Psoas muscle (tissue), 8 donors: ENCODE measurements around the gene KIAA0319L. TPM values are rescaled to one million over a fixed set of nuclear protein-coding genes. Genes with fewer than 3 reads are reported as not detected.

Source experiments
- ATAC-seq, 4 donors: fragments of 200-7000 bp; cut with Tn5 transposase; one replicate each; pipeline ENCODE4 v1.9.1; 2020; ENCODE audit warnings: moderate library complexity in 3 of 4, mild to moderate bottlenecking in 2 of 4
- DNase-seq, 2 donors: peaks; one replicate each; pipeline ENCODE4 v3.0.0-alpha.2; 2020
- H3K27ac ChIP-seq: fragments of 200-600 bp; one replicate; pipeline ENCODE4 v1.8.0; 2022
- H3K27me3 ChIP-seq, 3 donors: fragments of 200-600 bp in 1 of 3; one replicate each; pipeline versions ENCODE4 v1.6.1 to v1.8.0; 2013 to 2022; ENCODE audit warnings: low read length in 2 of 3, mild to moderate bottlenecking in 2 of 3, moderate library complexity in 1 of 3; ENCODE audit not compliant: insufficient read depth in 3 of 3
- H3K36me3 ChIP-seq, 2 donors: fragments of 200-600 bp in 1 of 2; one replicate each; pipeline versions ENCODE4 v1.6.1 to v1.8.0; 2013 to 2022; ENCODE audit warnings: low read depth in 1 of 2, mild to moderate bottlenecking in 1 of 2, moderate library complexity in 1 of 2; ENCODE audit not compliant: insufficient read depth in 1 of 2
- H3K4me1 ChIP-seq: fragments of 200-600 bp; one replicate; pipeline ENCODE4 v1.8.0; 2022
- H3K4me3 ChIP-seq: fragments of 200-600 bp; one replicate; pipeline ENCODE4 v1.8.0; 2022; ENCODE audit warnings: mild to moderate bottlenecking
- H3K9me3 ChIP-seq: fragments of 200-600 bp; one replicate; pipeline ENCODE4 v1.8.0; 2022
- WGBS, 3 donors: extraction: QIAGEN DNeasy Blood & Tissue Kit; methylation state at CpG; one replicate each; pipeline versions ENCODE4 v1.1.6 to v1.1.7; 2013; 5-methylcytosine and 5-hydroxymethylcytosine counted together
- intact Hi-C, 2 donors: fragments of 100-400 bp; cut with DNase I; formaldehyde crosslinking; loops; one replicate each; pipeline versions ENCODE4 v1.11.0 to v1.14.2; 2022
- polyA plus RNA-seq, 3 donors: library from polyadenylated mRNA; stranded (reverse); fragments of 200-250 nt; gene quantifications; one replicate each; pipeline ENCODE4 v1.2.3, GENCODE V29; 2013
- total RNA-seq, 4 donors: library from RNA; stranded (reverse); fragmentation: NEBNext Ultra II Directional in 2 of 4; extraction: Animal tissue kit (Norgen Biotek cat#: 25700) in 2 of 4; gene quantifications; one replicate each; pipeline versions ENCODE4 v1.2.1 to v1.2.4, GENCODE V29; 2021 to 2023
- TF ChIP-seq, protein P1 (sequence below): fragments of 200-600 bp; IDR thresholded peaks from one replicate; pipeline ENCODE4 v1.8.0; 2022; ENCODE audit warnings: antibody characterized with exemption
- donor health status: healthy with polysubstance abuse.
- donor health status: DM: no; HTN: no; CAD: no; lungs with moderate emphysema.
- donor health status: Bipolar disorder and iron deficiency.
- donor health status: healthy.
- donor health status: DM: yes; HTN: yes; CAD: no.
- donor health status: DM: no; HTN: no; CAD: no.
- donor health status: DM: no; HTN: no; CAD: no.
- donor health status: DM: yes; HTN: yes; CAD: no.

KIAA0319L gene
- total and polyA plus RNA-seq, 7 donors: 18.0 to 46.9 (median 35.7) TPM

GRCh38 chr1:35453031-35453430 lies 104.2 kb downstream of the KIAA0319L start:
- DNase-seq: no peak
- WGBS, 3 donors: 90 to 100% (median 93%) methylated on average over 2 of the region's 2 CpGs
- Histone ChIP-seq H3K4me3 (no peak overlapping the region), H3K27me3 (no peaks in the 10 kb centered on the region), H3K36me3 (peaks cover 5 to 88% of the 10 kb centered on the region in 2 donors), H3K9me3 (no peaks in the 10 kb centered on the region), H3K27ac (no peak overlapping the region), H3K4me1 (peaks cover 9% of the 10 kb centered on the region)
- no peak for ATAC-seq
- intact Hi-C loops: loop anchor here (5.0 to 10.0 kb wide), 3 partner anchors 109 to 274 kb away; no protein-coding TSS in a partner anchor
- TF ChIP-seq, protein P1, sequence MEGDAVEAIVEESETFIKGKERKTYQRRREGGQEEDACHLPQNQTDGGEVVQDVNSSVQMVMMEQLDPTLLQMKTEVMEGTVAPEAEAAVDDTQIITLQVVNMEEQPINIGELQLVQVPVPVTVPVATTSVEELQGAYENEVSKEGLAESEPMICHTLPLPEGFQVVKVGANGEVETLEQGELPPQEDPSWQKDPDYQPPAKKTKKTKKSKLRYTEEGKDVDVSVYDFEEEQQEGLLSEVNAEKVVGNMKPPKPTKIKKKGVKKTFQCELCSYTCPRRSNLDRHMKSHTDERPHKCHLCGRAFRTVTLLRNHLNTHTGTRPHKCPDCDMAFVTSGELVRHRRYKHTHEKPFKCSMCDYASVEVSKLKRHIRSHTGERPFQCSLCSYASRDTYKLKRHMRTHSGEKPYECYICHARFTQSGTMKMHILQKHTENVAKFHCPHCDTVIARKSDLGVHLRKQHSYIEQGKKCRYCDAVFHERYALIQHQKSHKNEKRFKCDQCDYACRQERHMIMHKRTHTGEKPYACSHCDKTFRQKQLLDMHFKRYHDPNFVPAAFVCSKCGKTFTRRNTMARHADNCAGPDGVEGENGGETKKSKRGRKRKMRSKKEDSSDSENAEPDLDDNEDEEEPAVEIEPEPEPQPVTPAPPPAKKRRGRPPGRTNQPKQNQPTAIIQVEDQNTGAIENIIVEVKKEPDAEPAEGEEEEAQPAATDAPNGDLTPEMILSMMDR: no peak

DNA sequence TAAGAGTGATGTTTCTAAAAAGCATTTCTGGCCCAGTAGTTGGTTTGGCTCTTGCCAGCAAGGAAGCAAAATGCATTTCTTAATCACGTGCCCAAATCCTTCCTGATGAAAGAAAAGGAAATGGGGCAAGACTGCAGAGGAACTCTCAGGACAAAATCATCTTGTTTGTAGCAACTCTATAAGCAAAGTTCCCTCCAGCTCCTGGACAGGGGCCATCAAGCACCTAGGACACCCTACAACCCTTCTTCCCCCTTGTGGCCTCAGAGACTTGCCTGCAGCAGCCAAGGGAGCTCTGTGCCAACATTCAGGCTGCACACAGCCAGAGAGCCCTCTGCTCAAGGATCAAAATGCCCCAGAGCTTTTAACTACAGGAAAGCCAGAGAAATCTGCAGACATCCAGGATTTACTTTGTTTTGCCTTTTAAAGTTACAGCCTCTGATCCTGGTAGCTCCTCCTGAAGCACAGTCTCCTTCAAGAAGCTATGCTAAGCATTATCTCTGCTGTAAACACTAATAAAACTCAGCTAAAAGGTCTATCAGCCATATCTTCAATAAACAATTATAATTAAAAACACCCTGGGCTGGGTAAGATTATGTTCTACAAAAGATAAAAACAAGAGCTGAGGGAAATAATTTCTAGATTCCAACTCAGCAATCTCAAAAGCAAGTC lies 105.0 kb downstream of the KIAA0319L start:
- H3K4me1 ChIP-seq: peaks cover 9% of the 10 kb centered on the region
- no peak overlapping the region for H3K4me3 ChIP-seq
- intact Hi-C loops: loop anchor here (5.0 to 10.0 kb wide), 3 partner anchors 110 to 275 kb away; no protein-coding TSS in a partner anchor
- peak in 3 of 4 donors; percentile 35 to 48 (median 39) for ATAC-seq
- H3K9me3 ChIP-seq: no peaks in the 10 kb centered on the region
- H3K27me3 ChIP-seq: no peaks in the 10 kb centered on the region
- H3K27ac ChIP-seq: no peak overlapping the region
- H3K36me3 ChIP-seq: peaks cover 7 to 88% of the 10 kb centered on the region in 2 donors
- TF ChIP-seq, protein P1: no peak
- DNase-seq: peak; percentile 44 to 57
- WGBS, 3 donors: 20 to 48% (median 33%) methylated on average over 1 of the region's 1 CpG

GRCh38 chr1:35451125-35451528 lies 106.1 kb downstream of the KIAA0319L start:
- Histone ChIP-seq H3K4me1 (peaks cover 9% of the 10 kb centered on the region), H3K36me3 (peaks cover 7 to 91% of the 10 kb centered on the region in 2 donors), H3K27ac (no peak overlapping the region), H3K9me3 (no peaks in the 10 kb centered on the region), H3K4me3 (no peak overlapping the region), H3K27me3 (no peaks in the 10 kb centered on the region)
- TF ChIP-seq, protein P1: peak; percentile 77
- WGBS, 3 donors: 2 to 9% (median 8%) methylated on average over 3 of the region's 3 CpGs
- ATAC-seq: peak; percentile 87 to 96 (median 93)
- intact Hi-C loops: loop anchor here (1.0 to 10.0 kb wide), 7 partner anchors 93 to 323 kb away; no protein-coding TSS in a partner anchor
- DNase-seq: peak; percentile 81 to 89

- H3K4me1 ChIP-seq: peaks cover 9% of the 10 kb centered on the region
- no peak for ATAC-seq
- no peak overlapping the region for H3K4me3 ChIP-seq
- WGBS, 3 donors: 90 to 92% (median 91%) methylated on average over 7 of the region's 7 CpGs
- no peaks in the 10 kb centered on the region for H3K27me3 ChIP-seq
- no peaks in the 10 kb centered on the region for H3K9me3 ChIP-seq
- no peak overlapping the region for H3K27ac ChIP-seq
- no peak for DNase-seq
- TF ChIP-seq, protein P1: no peak
- intact Hi-C loops: loop anchor here (2.0 to 10.0 kb wide), 5 partner anchors 95 to 278 kb away; no protein-coding TSS in a partner anchor
- H3K36me3 ChIP-seq: peaks cover 9 to 95% of the 10 kb centered on the region in 2 donors
These were observed 107.7 kb downstream of the KIAA0319L start for GRCh38 chr1:35449334-35450008.
